Stimulated activated CD8-positive, alpha-beta memory T cell treated with anti-CD3 and anti-CD28 coated beads, Interleukin-2, amount 100 ng/mL, for 1 hour (primary cell): ENCODE data around the gene ERLIN1.
"Not testable (repeated sequence)": the region's sequence is repeated elsewhere in the genome, so short reads cannot be mapped to it uniquely, and the experiment has no call there.

ENCODE experiments used
- DNase-seq, 2 donors: peaks; one replicate each; pipeline ENCODE4 v3.0.0-alpha.2; 2020; ENCODE audit warnings: low read depth in 2 of 2

ERLIN1 gene

GRCh38 chr10:100133801-100134200 is 52.0 kb downstream of the ERLIN1 start:
- DNase-seq, result no peak

GRCh38 chr10:100132427-100132826 is 53.4 kb downstream of the ERLIN1 start:
- DNase-seq, result no peak

- DNase-seq, result no peak
Measured at GRCh38 chr10:100131571-100131970, 54.3 kb downstream of the ERLIN1 start.

GRCh38 chr10:100130831-100131230 is 55.0 kb downstream of the ERLIN1 start:
- DNase-seq, result no peak

GRCh38 chr10:100129424-100129823 is 56.4 kb downstream of the ERLIN1 start:
- no peak for DNase-seq

GRCh38 chr10:100128951-100129350 is 56.9 kb downstream of the ERLIN1 start:
- no peak for DNase-seq

- not testable (repeated sequence) for DNase-seq
Measured at GRCh38 chr10:100125335-100125734, 60.5 kb downstream of the ERLIN1 start.

GRCh38 chr10:100124097-100124496 is 61.7 kb downstream of the ERLIN1 start:
- DNase-seq, result no peak

- no peak for DNase-seq
Measured at GRCh38 chr10:100122780-100123179, 63.0 kb downstream of the ERLIN1 start.

GRCh38 chr10:100120550-100120949 is 65.3 kb downstream of the ERLIN1 start:
- DNase-seq, result no peak

GRCh38 chr10:100119726-100120125 is 66.1 kb downstream of the ERLIN1 start:
- DNase-seq, result no peak

GRCh38 chr10:100114976-100115770 is 70.7 kb downstream of the ERLIN1 start:
- DNase-seq, result no peak

GRCh38 chr10:100114460-100114859 is 71.4 kb downstream of the ERLIN1 start:
- no peak for DNase-seq

GRCh38 chr10:100109670-100110069 is 76.2 kb downstream of the ERLIN1 start:
- no peak for DNase-seq

- no peak for DNase-seq
Measured at GRCh38 chr10:100106865-100107264, 79.0 kb downstream of the ERLIN1 start.

GRCh38 chr10:100104300-100104699 is 81.5 kb downstream of the ERLIN1 start:
- no peak for DNase-seq

GRCh38 chr10:100103581-100103980 is 82.2 kb downstream of the ERLIN1 start:
- DNase-seq, result no peak

- DNase-seq, result no peak
Measured at GRCh38 chr10:100101192-100102076, 84.4 kb downstream of the ERLIN1 start.

GRCh38 chr10:100100651-100101184 is 85.1 kb downstream of the ERLIN1 start:
- no peak for DNase-seq
